Endothelial cell of umbilical vein (primary cell): ENCODE data around the gene RASGRF2.

Experiments
- CTCF ChIP-seq, 2 donors: IDR thresholded peaks; 1 replicate in 1 of 2; 2 replicates in 1 of 2; pipeline ENCODE4 v1.5.1; 2011; ENCODE audit warnings: low read length in 2 of 2, mild to moderate bottlenecking in 2 of 2, moderate library complexity in 2 of 2, control low read depth in 1 of 2, inconsistent platforms in 1 of 2, low read depth in 1 of 2; ENCODE audit not compliant: insufficient read depth in 1 of 2; ENCODE audit errors: extremely low read depth in 1 of 2
- EZH2 ChIP-seq: IDR thresholded peaks from 2 replicates; pipeline ENCODE4 v1.6.1; 2012; ENCODE audit warnings: borderline replicate concordance, low read depth, mild to moderate bottlenecking, moderate library complexity, low read length, inconsistent platforms; ENCODE audit not compliant: severe bottlenecking
- FOS ChIP-seq: IDR thresholded peaks from 2 replicates; pipeline ENCODE4 v1.6.1; 2011; ENCODE audit warnings: mild to moderate bottlenecking, low read length, moderate library complexity, borderline replicate concordance; ENCODE audit not compliant: insufficient read depth
- MAX ChIP-seq: IDR thresholded peaks from 2 replicates; pipeline ENCODE4 v1.6.1; 2011; ENCODE audit not compliant: insufficient read depth, insufficient read length
- MYC ChIP-seq: IDR thresholded peaks from one replicate; pipeline ENCODE4 v1.6.1; 2011; ENCODE audit warnings: mild to moderate bottlenecking, low read depth, low read length
- POLR2A ChIP-seq: IDR thresholded peaks from 2 replicates; pipeline ENCODE4 v1.6.1; 2012; ENCODE audit warnings: low read depth, mild to moderate bottlenecking, control low read depth, low read length
- POLR2AphosphoS5 ChIP-seq: IDR thresholded peaks from 2 replicates; pipeline ENCODE4 v1.6.1; 2012; ENCODE audit warnings: low read depth, mild to moderate bottlenecking, control low read depth, low read length, moderate library complexity; ENCODE audit not compliant: insufficient read depth

DNA sequence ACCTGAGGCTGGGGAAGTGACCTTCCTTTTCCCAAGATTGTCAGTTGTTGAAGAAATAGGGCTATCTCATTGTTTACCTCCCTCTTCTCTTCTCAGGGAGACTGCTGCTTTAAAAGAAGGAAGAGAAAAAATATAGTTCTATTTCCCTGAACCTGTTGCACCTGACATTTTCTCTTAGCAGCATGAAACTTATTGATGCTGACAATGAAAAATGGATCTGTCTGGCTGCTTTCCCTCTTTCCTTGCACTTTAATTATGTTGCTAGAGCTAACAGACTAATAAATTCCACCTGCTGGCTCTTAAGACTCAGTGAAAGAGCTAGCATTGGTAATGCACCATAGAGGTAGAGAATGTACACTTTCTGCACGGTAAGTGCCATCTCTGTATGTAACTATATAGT lies 266.8 kb downstream of the RASGRF2 start:
- no peak for TF ChIP-seq POLR2AphosphoS5
- no peak for TF ChIP-seq MAX
- no peak for TF ChIP-seq CTCF (IDR thresholded peaks at IDR 0.05; ENCODE audit: extremely low read depth in 1 of 2, insufficient read depth in 1 of 2, low read depth in 1 of 2, low read length in 2 of 2)
- TF ChIP-seq POLR2A, result no peak
- no peak for TF ChIP-seq MYC
- no peak for TF ChIP-seq EZH2
- TF ChIP-seq FOS, result no peak
